Osteoblast (primary cell): ENCODE measurements around the gene PHACTR2. TPM values are rescaled to one million over a fixed set of nuclear protein-coding genes. Genes with fewer than 3 reads are reported as not detected.

Source experiments
- DNase-seq: peaks from one replicate; pipeline ENCODE4 v3.0.0; 2011; ENCODE audit warnings: low spot score, mixed read lengths; ENCODE audit not compliant: insufficient read length; ENCODE audit errors: missing footprints
- H2AFZ ChIP-seq: 2 replicates; pipeline ENCODE4 v1.6.0; 2011; ENCODE audit warnings: mild to moderate bottlenecking, low read length
- H3K27ac ChIP-seq: 2 replicates; pipeline ENCODE4 v1.5.1; 2011; ENCODE audit warnings: mild to moderate bottlenecking, low read depth, low read length, moderate library complexity
- H3K27me3 ChIP-seq: 2 replicates; pipeline ENCODE4 v1.6.0; 2012; ENCODE audit warnings: mild to moderate bottlenecking, control low read depth, inconsistent platforms, low read length, moderate library complexity; ENCODE audit not compliant: insufficient read depth
- H3K36me3 ChIP-seq: 2 replicates; pipeline ENCODE4 v1.5.1; 2011; ENCODE audit warnings: mild to moderate bottlenecking, low read length, control low read depth, moderate library complexity; ENCODE audit not compliant: insufficient read depth
- H3K4me1 ChIP-seq: 2 replicates; pipeline ENCODE4 v1.5.1; 2011; ENCODE audit warnings: mild to moderate bottlenecking, low read length, control low read depth, moderate library complexity; ENCODE audit not compliant: insufficient read depth
- H3K4me2 ChIP-seq: 2 replicates; pipeline ENCODE4 v1.6.0; 2011; ENCODE audit warnings: mild to moderate bottlenecking, low read length; ENCODE audit not compliant: insufficient read depth
- H3K4me3 ChIP-seq: fragments of 200-600 bp; sonication (generic); 3 replicates; pipeline ENCODE4 v1.5.1; 2012; ENCODE audit warnings: mild to moderate bottlenecking, low read length, inconsistent platforms; ENCODE audit not compliant: insufficient read depth
- H3K79me2 ChIP-seq: 2 replicates; pipeline ENCODE4 v1.6.0; 2012; ENCODE audit warnings: mild to moderate bottlenecking, low read length, control low read depth, inconsistent platforms; ENCODE audit not compliant: insufficient read depth
- H3K9me3 ChIP-seq: 2 replicates; pipeline ENCODE4 v1.5.1; 2011; ENCODE audit warnings: low read depth, low read length, control low read depth
- H4K20me1 ChIP-seq: 2 replicates; pipeline ENCODE4 v1.6.0; 2012; ENCODE audit warnings: mild to moderate bottlenecking, low read length, control low read depth; ENCODE audit not compliant: insufficient read depth
- CTCF ChIP-seq: IDR thresholded peaks from 2 replicates; pipeline ENCODE4 v1.5.1; 2011; ENCODE audit warnings: mild to moderate bottlenecking, low read depth, low read length, moderate library complexity; ENCODE audit errors: extremely low read depth
- total RNA-seq: library from RNA; depleted of rRNA; stranded (reverse); fragments of >200 nt; gene quantifications from 2 replicates; pipeline ENCODE4 v1.2.3, GENCODE V29; 2012

The PHACTR2 gene
- total RNA-seq, 1 donor, result 71.7 TPM

GRCh38 chr6:143676437-143677045 lies 1.2 kb upstream of the PHACTR2 start:
- no peak overlapping the region for H2AFZ ChIP-seq
- no peak overlapping the region for H3K27ac ChIP-seq
- no peak for DNase-seq

GRCh38 chr6:143677577-143677890 lies 231 bp upstream of the PHACTR2 start:
- Histone ChIP-seq H3K4me1 (peaks cover 34% of the 10 kb centered on the region), H3K27ac (peak overlapping the region; percentile 57)

More at GRCh38 chr6:143676437-143677045, 1.2 kb upstream of the PHACTR2 start:
- Histone ChIP-seq H3K27me3 (no peaks in the 10 kb centered on the region), H3K9me3 (no peaks in the 10 kb centered on the region), H3K4me3 (no peak overlapping the region), H3K4me2 (no peak overlapping the region), H3K36me3 (no peaks in the 10 kb centered on the region), H3K4me1 (peaks cover 34% of the 10 kb centered on the region), H3K79me2 (peaks cover 33% of the 10 kb centered on the region), H4K20me1 (no peaks in the 10 kb centered on the region)
- TF ChIP-seq CTCF, result no peak

GRCh38 chr6:143679041-143679440 lies 1.3 kb downstream of the PHACTR2 start:
- Histone ChIP-seq H3K9me3 (no peaks in the 10 kb centered on the region), H3K36me3 (no peaks in the 10 kb centered on the region), H2AFZ (no peak overlapping the region), H3K27me3 (no peaks in the 10 kb centered on the region), H3K27ac (peak overlapping the region; percentile 94), H4K20me1 (no peaks in the 10 kb centered on the region), H3K79me2 (peaks cover 58% of the 10 kb centered on the region), H3K4me2 (peak overlapping the region; percentile 90), H3K4me1 (peaks cover 21% of the 10 kb centered on the region), H3K4me3 (peak overlapping the region; percentile 87)
- no peak for DNase-seq
- no peak for TF ChIP-seq CTCF

More at GRCh38 chr6:143677577-143677890, 231 bp upstream of the PHACTR2 start:
- H3K4me2 ChIP-seq, result peak overlapping the region; percentile 90
- no peaks in the 10 kb centered on the region for H3K36me3 ChIP-seq
- DNase-seq, result no peak
- no peak overlapping the region for H2AFZ ChIP-seq
- H3K79me2 ChIP-seq, result peaks cover 43% of the 10 kb centered on the region
- TF ChIP-seq CTCF, result no peak
- H3K9me3 ChIP-seq, result no peaks in the 10 kb centered on the region
- H3K27me3 ChIP-seq, result no peaks in the 10 kb centered on the region
- peak overlapping the region; percentile 87 for H3K4me3 ChIP-seq
- H4K20me1 ChIP-seq, result no peaks in the 10 kb centered on the region

- TF ChIP-seq CTCF, result no peak
- H2AFZ ChIP-seq, result no peak overlapping the region
- H3K4me1 ChIP-seq, result peaks cover 13% of the 10 kb centered on the region
- peaks cover 65% of the 10 kb centered on the region for H3K79me2 ChIP-seq
- no peaks in the 10 kb centered on the region for H3K27me3 ChIP-seq
- H3K27ac ChIP-seq, result peak overlapping the region; percentile 94
- peak overlapping the region; percentile 90 for H3K4me2 ChIP-seq
- no peaks in the 10 kb centered on the region for H4K20me1 ChIP-seq
- H3K36me3 ChIP-seq, result no peaks in the 10 kb centered on the region
- no peaks in the 10 kb centered on the region for H3K9me3 ChIP-seq
- no peak for DNase-seq
- peak overlapping the region; percentile 87 for H3K4me3 ChIP-seq
These were observed 2.4 kb downstream of the PHACTR2 start for GRCh38 chr6:143680141-143680540.
